Neural crest cell (in vitro differentiated cells): ENCODE results near the gene TPRA1. TPM values are rescaled to one million over a fixed set of nuclear protein-coding genes. Genes with fewer than 3 reads are reported as not detected.

Experiments
- DNase-seq: peaks from one replicate; pipeline ENCODE4 v3.0.0; 2021; ENCODE audit warnings: low read depth, mixed read lengths, low spot score
- H3K27ac Mint-ChIP-seq: one replicate; pipeline ENCODE4 v1.8.0; 2021; ENCODE audit warnings: mild to moderate bottlenecking, mixed read lengths; ENCODE audit not compliant: unreplicated experiment
- H3K27me3 Mint-ChIP-seq: 2 replicates; pipeline ENCODE4 v1.8.0; 2021; ENCODE audit warnings: low read depth, mild to moderate bottlenecking, mixed read lengths
- H3K36me3 Mint-ChIP-seq: 2 replicates; pipeline ENCODE4 v1.8.0; 2021; ENCODE audit warnings: low read depth, mild to moderate bottlenecking, mixed read lengths
- H3K4me1 Mint-ChIP-seq: 2 replicates; pipeline ENCODE4 v1.8.0; 2021; ENCODE audit warnings: mixed read lengths
- H3K4me3 Mint-ChIP-seq: one replicate; pipeline ENCODE4 v1.8.0; 2021; ENCODE audit warnings: mild to moderate bottlenecking, mixed read lengths
- H3K9me3 Mint-ChIP-seq: 2 replicates; pipeline ENCODE4 v1.8.0; 2021; ENCODE audit warnings: mixed read lengths
- CTCF ChIP-seq: fragments of 200-600 bp; sonication (generic); conservative IDR thresholded peaks from 2 replicates; pipeline ENCODE4 v1.5.0; 2021; ENCODE audit warnings: antibody characterized with exemption, mild to moderate bottlenecking
- total RNA-seq: library from RNA; stranded (reverse); gene quantifications from 2 replicates; pipeline ENCODE4 v1.2.1, GENCODE V29; 2021

The TPRA1 gene
- total RNA-seq, 1 donor from 2014 or later: 27.2 TPM

GRCh38 chr3:127573401-127573800, 17.1 kb downstream of the TPRA1 start:
- TF ChIP-seq CTCF: no peak
- peaks cover 7% of the 10 kb centered on the region for H3K4me1 Mint-ChIP-seq
- peaks cover 7% of the 10 kb centered on the region for H3K36me3 Mint-ChIP-seq
- H3K27ac Mint-ChIP-seq: no peak overlapping the region
- no peaks in the 10 kb centered on the region for H3K27me3 Mint-ChIP-seq
- H3K4me3 Mint-ChIP-seq: no peak overlapping the region
- no peaks in the 10 kb centered on the region for H3K9me3 Mint-ChIP-seq
- no peak for DNase-seq

- Mint-ChIP-seq H3K27me3 (no peaks in the 10 kb centered on the region), H3K4me1 (peaks cover 7% of the 10 kb centered on the region), H3K9me3 (no peaks in the 10 kb centered on the region), H3K27ac (no peak overlapping the region), H3K36me3 (peaks cover 7% of the 10 kb centered on the region), H3K4me3 (no peak overlapping the region)
- no peak for TF ChIP-seq CTCF
- no peak for DNase-seq
Measured at GRCh38 chr3:127572735-127573134, 17.8 kb downstream of the TPRA1 start.

- Mint-ChIP-seq H3K4me1 (peaks cover 7% of the 10 kb centered on the region), H3K27ac (peak overlapping the region; percentile 78)
Measured at GRCh38 chr3:127572186-127572585, 18.3 kb downstream of the TPRA1 start.

GRCh38 chr3:127570520-127570919, 20.0 kb downstream of the TPRA1 start:
- no peaks in the 10 kb centered on the region for H3K27me3 Mint-ChIP-seq
- no peak for TF ChIP-seq CTCF
- peaks cover 7% of the 10 kb centered on the region for H3K36me3 Mint-ChIP-seq
- peaks cover 7% of the 10 kb centered on the region for H3K4me1 Mint-ChIP-seq
- no peak overlapping the region for H3K27ac Mint-ChIP-seq
- no peak for DNase-seq
- no peaks in the 10 kb centered on the region for H3K9me3 Mint-ChIP-seq
- no peak overlapping the region for H3K4me3 Mint-ChIP-seq

More at GRCh38 chr3:127572186-127572585, 18.3 kb downstream of the TPRA1 start:
- Mint-ChIP-seq H3K36me3 (peaks cover 7% of the 10 kb centered on the region), H3K9me3 (no peaks in the 10 kb centered on the region), H3K27me3 (no peaks in the 10 kb centered on the region), H3K4me3 (no peak overlapping the region)
- no peak for DNase-seq
- no peak for TF ChIP-seq CTCF

GRCh38 chr3:127569160-127569559, 21.4 kb downstream of the TPRA1 start:
- DNase-seq: no peak
- Mint-ChIP-seq H3K9me3 (no peaks in the 10 kb centered on the region), H3K27ac (no peak overlapping the region), H3K36me3 (peaks cover 5% of the 10 kb centered on the region), H3K27me3 (no peaks in the 10 kb centered on the region), H3K4me1 (no peaks in the 10 kb centered on the region), H3K4me3 (no peak overlapping the region)
- no peak for TF ChIP-seq CTCF

GRCh38 chr3:127568586-127568985, 21.9 kb downstream of the TPRA1 start:
- no peak for DNase-seq
- Mint-ChIP-seq H3K4me1 (no peaks in the 10 kb centered on the region), H3K27me3 (no peaks in the 10 kb centered on the region), H3K4me3 (no peak overlapping the region), H3K36me3 (peaks cover 5% of the 10 kb centered on the region), H3K9me3 (peaks cover 4% of the 10 kb centered on the region), H3K27ac (no peak overlapping the region)
- TF ChIP-seq CTCF: no peak
